ENCODE data around the gene MYH11.

MYH11 gene

DNA sequence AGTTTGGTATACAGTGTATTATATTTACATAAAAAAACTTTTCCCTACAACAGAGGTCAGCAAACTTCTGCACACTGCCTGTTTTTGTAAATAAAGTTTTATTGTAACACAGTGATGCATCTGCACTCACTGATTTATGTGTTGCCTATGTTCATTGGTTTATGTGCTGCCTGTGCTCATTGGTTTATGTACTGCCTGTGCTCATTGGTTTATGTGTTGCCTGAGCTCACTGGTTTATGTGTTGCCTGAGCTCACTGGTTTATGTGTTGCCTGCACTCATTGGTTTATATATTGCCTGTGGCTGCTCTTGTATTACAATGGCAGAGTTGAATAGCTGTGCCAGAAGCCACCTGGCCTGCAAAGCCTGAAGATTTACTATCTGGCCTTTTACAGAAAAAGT, 81.6 kb downstream of the MYH11 start:
- DNase-seq: no peak

DNA sequence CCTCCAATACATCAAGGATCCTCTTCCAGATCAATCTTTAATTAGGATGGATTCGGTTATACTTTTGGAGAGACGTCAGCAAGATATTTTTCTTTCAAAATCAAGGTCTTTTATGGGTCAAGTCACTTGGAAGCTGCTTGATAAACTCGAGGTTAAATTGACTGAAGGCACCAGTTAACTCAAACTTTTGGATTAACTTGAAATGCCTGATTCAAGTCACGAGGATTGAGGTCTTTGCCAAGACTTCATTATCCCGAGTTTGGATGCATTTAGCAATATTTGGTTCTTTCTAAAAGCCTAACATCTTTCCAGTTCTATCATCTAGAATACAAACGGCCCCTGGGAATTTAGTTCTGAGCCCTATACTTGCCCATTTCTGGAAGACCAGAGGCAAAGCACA, 82.9 kb downstream of the MYH11 start:
- DNase-seq: no peak

DNA sequence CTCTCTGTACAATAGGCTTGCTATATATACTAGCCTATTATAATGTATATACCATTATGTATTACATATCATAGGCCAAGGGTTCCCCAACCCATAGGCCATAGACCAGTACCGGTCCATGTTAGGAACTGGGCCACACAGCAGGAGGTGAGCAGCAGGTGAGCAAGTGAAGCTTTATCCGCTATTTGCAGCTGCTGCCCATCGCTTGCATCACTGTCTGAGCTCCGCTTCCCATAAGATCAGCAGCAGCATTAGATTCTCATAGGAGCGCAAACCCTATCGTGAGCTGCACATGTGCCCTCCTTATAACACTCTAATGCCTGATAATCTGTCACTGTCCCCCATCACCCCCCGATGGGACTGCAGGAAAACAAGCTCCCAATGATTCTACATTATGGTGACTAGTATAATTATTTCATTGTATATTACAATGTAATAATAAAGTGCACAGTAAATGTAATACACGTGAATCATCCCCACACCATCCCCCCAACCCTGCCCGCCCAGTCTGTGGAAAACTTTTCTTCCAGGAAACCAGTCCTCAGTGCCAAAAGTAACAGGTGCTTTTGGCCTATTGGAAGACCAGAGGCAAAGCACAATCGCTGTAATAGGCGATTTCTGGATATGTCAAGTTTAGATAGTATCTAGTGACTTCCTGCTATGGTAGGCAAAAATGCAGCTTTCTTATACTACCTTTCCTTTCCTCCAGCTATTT, 84.1 kb downstream of the MYH11 start:
- DNase-seq: no peak

DNA sequence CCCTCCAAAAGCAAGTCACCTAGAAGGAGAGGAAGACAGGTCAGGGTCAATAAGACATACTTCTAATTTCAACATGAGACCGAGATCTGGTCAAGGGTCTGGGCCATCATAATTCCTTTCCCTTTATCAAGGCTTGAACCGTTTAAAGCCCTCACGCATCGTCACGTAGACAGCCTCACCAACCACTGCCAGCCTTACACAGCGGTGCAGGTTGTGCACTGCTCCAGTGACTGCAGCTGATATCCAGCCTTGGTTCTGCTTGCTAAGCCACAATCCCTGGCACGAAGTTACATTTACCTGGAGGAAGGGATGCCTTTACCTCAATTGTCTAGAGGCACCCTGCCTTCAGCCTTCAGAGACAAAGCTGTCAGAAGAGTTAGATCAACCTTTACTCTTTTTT, 85.1 kb downstream of the MYH11 start:
- no peak for DNase-seq

DNA sequence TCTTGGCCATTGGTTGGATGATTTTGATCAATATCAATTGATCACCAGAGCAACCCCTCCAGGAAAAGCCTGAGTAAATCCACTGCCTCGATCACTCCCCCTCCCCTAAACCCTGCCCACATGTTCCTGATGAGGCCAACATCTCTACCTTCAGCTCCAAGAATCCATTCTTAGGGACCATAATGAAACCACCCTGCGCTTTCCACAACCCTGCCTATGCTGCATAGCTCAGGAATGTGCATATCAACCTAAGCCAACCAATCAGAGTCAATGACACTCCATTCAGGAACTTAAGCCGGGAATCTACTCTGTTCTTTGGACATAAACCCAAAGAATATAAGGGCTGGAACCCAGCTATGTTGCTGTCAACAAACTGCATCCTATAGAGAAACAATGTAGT, 86.3 kb downstream of the MYH11 start:
- DNase-seq: no peak

DNA sequence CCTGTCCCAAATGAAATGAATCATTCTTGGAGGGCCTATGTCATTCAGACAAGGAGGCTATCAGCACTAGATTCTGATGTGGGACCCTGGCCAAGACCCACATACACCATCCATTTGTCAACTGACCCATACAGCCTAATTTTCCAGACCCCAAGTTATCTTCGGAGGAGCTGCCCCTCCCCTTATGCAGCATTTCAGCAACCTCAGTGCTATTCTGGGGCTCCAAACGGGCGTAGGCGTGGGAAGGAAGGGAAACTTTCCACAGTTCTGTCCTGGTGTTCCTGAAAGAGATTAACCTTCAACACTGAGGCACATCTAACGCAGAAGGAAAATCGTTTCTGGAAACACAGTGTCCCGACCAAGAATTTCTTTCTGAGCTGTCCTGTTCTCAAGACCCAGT, 86.7 kb downstream of the MYH11 start:
- DNase-seq: no peak

DNA sequence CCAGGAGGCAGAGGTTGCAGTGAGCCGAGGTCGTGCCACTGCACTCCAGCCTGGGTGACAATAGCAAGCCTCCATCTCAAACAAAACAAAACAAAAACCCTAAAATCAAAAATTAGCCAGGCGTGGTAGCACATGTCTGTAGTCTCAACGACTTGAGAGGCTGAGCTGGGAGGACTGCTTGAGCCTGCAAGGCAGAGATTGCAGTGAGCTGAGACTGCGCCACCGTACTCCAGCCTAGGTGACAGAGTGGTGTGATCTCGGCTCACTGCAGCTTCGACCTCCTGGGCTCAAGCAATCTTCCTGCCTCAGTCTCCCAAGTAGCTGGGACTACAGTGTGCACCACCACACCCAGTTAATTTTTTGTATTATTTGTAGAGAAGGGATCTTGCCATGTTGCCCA, 87.6 kb downstream of the MYH11 start:
- DNase-seq: no peak

DNA sequence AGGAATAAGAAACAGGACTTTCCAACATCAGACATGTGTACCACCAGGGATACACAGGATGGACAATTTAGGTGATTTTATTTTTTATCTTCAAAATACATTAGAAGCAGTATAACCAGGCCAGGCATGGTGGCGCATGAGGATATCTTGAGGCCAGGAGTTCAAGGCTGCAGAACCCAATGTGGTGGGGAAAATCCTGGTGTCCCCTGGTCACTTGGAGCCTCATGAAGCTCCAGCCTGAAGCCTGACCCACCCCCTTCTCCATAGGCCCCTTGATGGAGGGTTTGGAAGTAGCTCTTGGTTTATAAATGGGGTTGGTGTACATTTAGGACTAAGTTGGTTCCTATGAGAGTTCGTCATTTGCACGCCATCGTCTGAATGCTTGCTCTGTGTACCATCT, 88.6 kb downstream of the MYH11 start:
- DNase-seq: no peak

DNA sequence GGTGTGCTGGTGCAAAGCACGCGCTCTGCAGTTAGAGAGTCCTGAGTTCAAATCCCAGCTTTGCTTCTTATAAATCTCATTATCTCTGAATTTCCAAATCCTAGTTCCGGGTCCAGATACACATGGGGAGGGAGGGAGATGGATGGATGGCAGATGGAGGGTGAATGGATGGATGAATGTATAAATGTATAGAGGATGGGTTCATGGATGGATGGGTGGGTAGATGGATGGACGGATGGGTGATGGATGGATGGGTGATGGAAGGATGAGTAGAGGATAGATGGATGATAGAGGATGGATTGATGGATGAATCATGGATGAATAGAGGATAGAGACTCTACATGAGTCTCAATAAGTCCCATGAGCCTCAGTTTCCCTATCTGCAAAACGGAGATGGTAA, 89.9 kb downstream of the MYH11 start:
- DNase-seq: no peak

DNA sequence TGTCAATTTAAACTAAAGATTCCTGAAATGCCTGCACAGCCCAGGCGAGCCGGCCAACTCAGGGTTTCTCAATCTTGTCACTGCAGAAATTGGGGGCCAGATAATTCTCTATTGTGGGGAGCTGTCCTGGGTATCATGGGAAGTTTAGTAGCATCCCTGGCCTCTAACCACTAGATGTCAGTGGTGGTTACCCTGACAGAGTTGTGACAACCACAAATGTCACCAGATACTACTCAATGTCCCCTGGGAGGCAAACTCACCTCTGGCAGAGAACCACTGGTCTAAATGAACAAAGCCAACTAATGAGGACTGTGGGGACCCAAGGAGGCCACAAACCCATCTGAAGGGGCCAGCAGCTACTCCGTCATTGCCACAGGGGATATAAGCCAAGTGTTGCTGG, 90.9 kb downstream of the MYH11 start:
- peak; percentile 51 for DNase-seq

DNA sequence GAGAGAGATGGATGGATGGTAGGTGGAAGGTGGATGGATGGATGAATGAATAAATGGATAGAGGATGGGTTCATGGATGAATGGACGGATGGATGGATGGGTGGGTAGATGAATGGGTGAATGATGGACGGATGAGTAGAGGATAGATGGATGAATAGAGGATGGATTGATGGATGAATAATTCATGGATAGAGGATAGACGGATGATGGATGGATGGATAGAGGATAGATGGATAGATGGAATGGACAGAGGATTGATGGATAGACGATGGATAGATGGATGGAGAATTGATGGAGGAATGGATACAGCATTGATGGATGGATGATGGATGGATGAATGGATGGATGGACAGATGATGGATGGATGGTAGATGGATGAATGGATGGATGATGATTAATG, 91.7 kb downstream of the MYH11 start:
- no peak for DNase-seq

DNA sequence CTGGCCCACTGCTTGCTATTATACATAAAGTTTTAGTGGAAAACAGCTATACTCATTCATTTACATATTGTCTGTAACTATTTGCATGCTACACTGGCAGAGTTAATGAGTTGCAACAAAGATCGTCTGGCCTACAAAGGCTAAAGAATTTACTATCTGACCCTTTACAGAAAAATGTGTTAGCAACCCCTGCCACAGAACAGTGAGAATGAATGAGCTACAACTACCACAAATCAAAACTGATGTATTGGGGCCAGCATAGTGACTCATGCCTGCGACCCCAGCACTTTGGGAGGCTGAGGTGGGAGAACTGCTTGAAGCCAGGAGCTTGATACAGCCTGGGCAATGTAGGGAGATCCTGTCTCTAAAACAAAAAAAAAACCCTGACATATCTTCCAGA, 92.7 kb downstream of the MYH11 start:
- no peak for DNase-seq

DNA sequence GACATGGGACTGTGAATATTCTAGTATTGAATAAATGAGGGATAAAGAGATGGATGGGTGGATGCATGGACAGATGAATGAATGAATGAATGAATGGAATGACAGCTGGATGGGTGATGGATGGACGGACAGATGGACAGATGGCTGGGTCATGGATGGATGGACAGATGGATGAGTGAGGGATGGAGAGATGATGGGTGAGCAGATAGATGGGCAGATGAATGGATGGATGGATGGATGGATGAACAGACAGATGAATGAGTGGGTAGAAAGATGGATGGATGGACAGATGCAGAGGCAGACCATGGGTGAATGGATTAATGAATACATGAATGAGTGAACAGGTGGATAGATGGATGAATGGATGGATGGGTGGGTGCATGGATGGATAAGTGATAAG, 96.7 kb downstream of the MYH11 start:
- no peak for DNase-seq

DNA sequence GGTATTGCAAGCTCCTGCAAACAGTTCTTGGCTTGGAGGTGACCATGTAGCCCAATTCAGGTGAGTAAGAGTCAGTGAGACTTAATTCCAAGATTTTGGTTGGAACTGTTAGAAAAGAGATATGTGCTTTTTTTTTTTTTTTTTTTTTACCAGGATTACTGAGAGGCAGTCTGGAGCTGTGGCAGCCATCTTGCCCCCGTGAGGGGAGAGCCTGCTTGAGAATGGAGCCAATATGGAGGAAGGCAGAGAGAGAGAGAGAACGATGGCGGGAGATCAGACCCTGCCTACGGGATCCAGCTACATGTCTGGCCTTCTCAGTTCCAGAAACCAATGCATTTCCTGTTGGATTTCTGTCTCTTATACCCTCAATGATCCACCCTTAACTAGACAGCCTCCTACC, 97.8 kb downstream of the MYH11 start:
- DNase-seq: no peak

DNA sequence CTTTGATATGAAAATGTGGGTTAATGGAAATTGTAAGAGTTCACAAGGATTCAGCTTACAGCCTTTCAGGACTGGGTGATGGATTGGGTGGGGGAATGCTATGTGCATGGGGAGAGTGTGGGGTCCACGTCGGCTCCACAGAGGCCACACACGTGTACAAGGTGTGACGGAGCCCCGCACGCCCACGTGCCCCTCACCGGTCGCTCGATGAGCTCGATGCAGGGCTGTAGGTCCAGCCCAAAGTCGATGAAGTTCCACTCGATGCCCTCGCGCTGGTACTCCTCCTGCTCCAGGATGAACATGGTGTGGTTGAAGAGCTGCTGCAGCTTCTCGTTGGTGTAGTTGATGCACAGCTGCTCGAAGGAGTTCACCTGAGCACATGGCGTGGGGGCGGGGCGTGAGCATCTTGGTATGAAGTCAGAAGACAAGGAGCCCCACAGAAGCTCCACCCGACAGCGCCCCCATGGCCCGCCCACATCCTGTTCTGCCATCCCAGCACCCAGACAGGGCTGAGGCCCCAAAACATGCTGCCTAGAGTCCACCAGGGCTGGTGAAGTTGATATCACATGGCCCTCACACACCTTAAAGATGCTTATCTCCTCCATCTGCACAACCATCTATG, 99.1 kb downstream of the MYH11 start:
- DNase-seq: no peak

DNA sequence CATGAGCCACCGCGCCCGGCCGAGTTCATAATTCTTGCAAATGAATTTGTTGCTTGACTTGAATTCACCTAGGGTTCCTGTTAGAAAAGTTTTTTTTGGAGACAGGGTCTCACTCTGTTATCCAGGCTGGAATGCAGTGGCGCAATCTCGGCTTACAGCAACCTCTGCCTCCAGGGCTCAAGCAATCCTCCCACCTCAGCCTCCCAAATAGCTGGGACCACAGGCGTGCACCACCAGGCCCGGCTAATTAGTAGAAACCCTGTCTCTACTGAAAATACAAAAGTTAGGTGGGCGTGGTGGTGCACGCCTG, 99.8 kb downstream of the MYH11 start:
- no peak for DNase-seq

DNA sequence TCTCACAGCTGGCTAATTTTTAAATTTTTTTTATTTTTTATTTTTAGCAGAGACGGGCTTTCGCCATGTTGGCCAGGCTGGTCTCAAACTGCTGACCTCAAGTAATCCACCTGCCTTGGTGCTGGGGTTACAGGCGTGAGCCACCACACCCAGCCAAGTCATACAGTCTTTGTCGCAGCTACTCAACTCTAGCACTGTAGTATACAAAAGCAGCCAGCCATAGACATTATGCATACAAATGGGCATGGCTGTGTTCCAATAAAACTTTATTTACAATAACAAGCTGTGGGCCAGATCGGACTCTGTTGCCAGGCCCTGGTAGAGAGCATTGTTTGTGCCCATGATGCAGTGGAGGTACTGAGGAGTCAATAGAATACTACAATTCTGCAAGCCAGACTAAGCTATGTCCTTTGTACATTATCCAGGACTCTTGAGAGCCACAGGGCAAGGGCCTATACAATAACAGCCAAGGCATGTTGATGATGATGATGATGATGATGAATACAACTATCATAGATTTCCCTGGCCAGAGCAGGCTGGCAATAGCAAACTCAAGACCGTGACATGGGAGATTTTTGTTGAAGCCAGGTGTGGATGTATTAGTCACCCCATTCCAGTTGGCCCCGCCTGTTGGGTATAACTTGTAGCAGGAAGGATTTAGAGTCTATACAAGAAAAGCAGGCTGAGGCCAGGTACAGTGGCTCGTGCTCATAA, 101.8 kb downstream of the MYH11 start:
- DNase-seq: no peak

DNA sequence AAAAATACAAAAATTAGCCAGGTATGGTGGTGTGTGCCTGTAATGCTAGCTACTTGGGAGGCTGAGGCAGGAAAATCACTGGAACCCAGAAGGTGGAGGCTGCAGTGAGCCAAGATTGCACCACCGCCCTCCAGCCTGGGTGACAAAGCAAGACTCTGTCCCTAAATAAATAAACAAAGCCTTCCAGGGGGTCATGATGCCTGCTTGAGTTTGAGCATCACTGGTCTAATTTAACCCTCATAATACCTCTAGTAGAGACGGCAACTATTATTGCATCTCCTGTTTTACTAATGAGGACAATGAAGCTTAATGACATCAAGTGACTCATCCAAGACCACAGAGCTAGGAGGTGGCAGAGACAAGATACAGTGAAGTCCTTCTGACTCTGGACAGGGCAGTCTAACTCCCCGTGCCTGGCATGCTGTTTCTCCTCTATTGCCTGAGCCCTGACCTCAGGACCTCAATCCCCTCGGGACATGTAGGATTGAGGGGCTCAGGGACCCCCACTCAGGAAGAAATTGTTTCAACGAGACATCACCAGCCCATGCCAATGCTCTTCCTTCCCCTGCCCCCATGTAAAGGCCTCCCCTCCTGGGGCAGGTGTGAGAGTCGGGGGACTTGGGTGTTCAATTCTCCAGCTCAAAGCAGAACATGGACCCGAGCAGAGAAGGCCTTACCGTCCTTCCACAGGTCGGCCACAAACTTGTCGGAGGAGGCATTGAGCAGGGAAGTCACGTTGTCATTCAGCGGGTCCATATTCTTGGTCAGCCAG, 103.9 kb downstream of the MYH11 start:
- DNase-seq: no peak

DNA sequence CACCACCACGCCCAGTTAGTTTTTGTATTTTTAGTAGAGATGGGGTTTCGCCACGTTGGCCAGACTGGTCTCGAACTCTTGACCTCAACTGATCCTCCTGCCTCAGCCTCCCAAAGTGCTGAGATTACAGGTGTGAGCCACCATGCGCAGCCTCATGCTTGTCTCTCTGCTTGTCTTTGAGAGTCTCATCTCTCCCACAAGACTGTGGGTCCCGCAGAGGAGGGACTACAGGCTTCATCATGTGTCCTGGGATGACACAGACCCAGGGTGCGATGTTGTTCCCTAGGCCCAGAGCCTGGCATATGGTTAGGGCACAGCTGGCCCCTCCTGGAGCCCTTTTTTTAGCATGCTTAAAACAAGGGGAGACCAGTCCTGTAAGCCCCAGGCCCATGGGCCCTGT, 104.9 kb downstream of the MYH11 start:
- DNase-seq: no peak

DNA sequence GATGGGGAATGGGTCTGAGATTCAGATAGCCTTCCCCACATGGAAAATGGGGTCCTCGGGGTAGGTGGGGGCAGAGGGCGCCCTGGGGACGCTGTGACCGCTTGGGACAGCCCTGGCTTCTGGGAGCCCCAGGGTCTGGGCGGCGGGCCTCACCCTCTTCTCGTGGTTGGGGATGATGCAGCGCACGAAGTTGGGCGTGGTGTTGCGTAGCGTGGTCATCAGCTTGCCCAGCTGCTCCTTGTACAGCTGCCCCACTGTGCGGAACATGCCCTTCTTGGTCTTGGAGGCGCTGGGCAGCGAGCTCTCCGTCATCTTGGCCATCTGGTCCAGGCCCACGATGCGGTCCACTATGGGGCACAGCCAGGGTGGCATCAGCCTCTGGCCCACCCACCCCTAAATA, 106.8 kb downstream of the MYH11 start:
- no peak for DNase-seq

DNA sequence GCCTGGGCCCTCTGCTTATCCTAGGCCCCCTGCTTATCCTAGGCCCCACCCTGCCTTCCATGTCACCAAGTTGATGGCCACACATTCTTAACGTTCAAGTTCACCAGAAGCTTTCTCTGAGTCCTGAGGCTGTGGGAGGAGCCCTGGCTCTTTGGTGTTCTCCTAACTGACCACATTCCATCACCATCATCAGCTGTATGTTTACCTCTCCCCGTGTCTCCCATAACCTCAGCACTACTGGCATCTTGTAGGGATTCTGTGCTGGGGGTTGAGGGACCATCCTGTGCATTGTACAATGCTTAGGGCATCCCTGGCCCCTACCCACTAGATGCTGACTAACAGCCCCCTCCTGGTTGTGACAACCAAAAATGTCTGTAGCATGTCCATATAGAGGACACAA, 107.5 kb downstream of the MYH11 start:
- no peak for DNase-seq

DNA sequence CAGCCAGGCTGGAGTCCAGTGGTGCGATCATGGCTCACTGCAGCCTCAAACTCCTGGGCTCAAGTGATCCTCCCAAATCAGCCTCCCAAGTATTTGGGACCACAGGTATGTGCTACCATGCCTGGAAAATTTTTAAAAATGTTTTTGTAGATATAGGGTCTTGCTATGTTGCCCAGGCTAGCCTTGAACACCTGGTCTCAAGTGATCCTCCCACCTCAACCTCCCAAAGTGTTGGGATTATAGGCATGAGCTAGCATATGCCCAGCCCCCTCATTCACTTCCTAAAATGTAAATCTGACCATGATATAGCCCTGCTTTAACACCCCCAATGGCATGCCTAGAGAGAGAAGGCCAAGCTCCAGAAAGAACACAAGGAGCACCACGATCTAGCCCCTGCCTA, 108.2 kb downstream of the MYH11 start:
- DNase-seq: no peak

DNA sequence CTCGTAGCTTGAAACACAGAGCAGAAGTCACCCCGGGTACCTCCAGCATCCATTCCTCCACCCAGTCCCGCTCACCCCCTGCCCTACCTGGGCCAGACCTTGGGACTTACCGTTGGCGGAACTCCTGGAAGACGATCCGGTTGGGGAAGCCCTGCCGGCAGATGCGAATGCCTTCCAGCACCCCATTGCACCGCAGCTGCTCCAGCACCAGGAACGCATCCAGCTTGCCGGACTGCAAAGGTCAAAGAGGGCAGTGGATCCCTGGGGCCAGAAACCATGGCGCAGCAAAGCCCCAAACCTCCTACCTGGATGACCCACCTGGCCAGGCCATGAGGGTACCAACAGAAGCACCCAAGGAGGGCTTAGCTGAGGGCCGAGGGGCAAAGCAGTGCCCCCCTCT, 108.9 kb downstream of the MYH11 start:
- no peak for DNase-seq

DNA sequence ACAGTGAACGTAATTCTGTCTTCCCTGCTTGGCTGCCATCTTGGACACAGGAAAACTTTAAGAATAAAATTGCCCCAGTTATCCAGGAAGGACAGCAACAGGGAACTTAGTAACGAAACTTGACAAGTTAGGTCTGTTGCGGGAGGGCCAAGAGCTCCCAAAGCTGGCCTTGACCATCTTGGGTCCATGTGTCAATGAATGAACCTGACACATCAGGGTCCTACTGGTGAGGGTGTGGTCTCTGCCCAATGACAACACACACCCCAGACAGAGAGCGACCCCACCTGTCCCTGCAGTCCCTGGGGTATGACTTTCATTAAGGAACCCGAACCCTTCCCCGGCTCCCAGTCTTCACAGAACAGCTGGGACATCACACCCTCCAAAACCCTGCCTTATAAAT, 110.5 kb downstream of the MYH11 start:
- DNase-seq: no peak
